Measurements from ENCODE around the gene TRAP1. TPM values are rescaled to one million over a fixed set of nuclear protein-coding genes. Genes with fewer than 3 reads are reported as not detected.

TRAP1 gene
- total RNA-seq, 2 experiments from 2014 or later: 185 to 242 TPM

GRCh38 chr16:3625331-3625730 is 92.0 kb downstream of the TRAP1 start:
- CTCF ChIA-PET (ENCODE audit: unreplicated experiment): no interaction called here
- DNase-seq (ENCODE audit: low spot score): no peak
- intact Hi-C loops (cut with micrococcal nuclease; ENCODE audit: unreplicated experiment): loop anchor here (10.0 kb wide), 1 partner anchor 471 kb away; no protein-coding TSS in a partner anchor

GRCh38 chr16:3623642-3624041 is 93.7 kb downstream of the TRAP1 start:
- TF ChIP-seq EZH2phosphoT487 (IDR thresholded peaks at IDR 0.05; ENCODE audit: borderline replicate concordance, low read depth, low read length) (no peak), CTCF (conservative IDR thresholded peaks at IDR 0.05; ENCODE audit: low read length) (no peak)
- H3K9me2 ChIP-seq (ENCODE audit: insufficient read depth, low read length): no peaks in the 10 kb centered on the region
- POLR2A ChIA-PET: interaction anchor here (1.6 kb wide), 1 partner anchor 12 kb away, joined by 5 read pairs; the partner anchor contains the start of gene SLX4
- peaks cover 97% of the 10 kb centered on the region for H3K4me1 ChIP-seq (ENCODE audit: insufficient read depth, low read length, poor library complexity, severe bottlenecking)
- CTCF ChIA-PET (ENCODE audit: unreplicated experiment): no interaction called here
- peak overlapping the region; percentile 94 for H3K27ac ChIP-seq (ENCODE audit: low read depth, low read length, poor library complexity, severe bottlenecking)
- H4K20me1 ChIP-seq (ENCODE audit: insufficient read depth, low read length): no peaks in the 10 kb centered on the region
- H3K79me2 ChIP-seq (ENCODE audit: insufficient read depth, low read depth, low read length): peaks cover 65% of the 10 kb centered on the region
- H3K9me3 ChIP-seq (ENCODE audit: low read length): no peaks in the 10 kb centered on the region
- H2AFZ ChIP-seq (ENCODE audit: low read length): peak overlapping the region; percentile 11; the same call in 1 of the 2 replicates
- intact Hi-C loops (cut with micrococcal nuclease; ENCODE audit: unreplicated experiment): loop anchor here (1.0 to 10.0 kb wide), 3 partner anchors 36 to 469 kb away; no protein-coding TSS in a partner anchor
- H3K4me3 ChIP-seq (ENCODE audit: low read depth, low read length, poor library complexity, severe bottlenecking): peak overlapping the region; percentile 67
- peak overlapping the region; percentile 96 for H3K4me2 ChIP-seq (ENCODE audit: low read length)
- no peaks in the 10 kb centered on the region; the same call in 1 of the 2 replicates for H3K36me3 ChIP-seq (ENCODE audit: insufficient read depth, low read length)
- DNase-seq (ENCODE audit: low spot score): peak; percentile 66
- BruUV-seq (replicated peaks): no TSS peak

More at GRCh38 chr16:3625331-3625730, 92.0 kb downstream of the TRAP1 start:
- Histone ChIP-seq H2AFZ (ENCODE audit: low read length) (peak overlapping the region; percentile 53; the same call in 1 of the 2 replicates), H3K4me2 (ENCODE audit: low read length) (peak overlapping the region; percentile 96), H3K9me2 (ENCODE audit: insufficient read depth, low read length) (no peaks in the 10 kb centered on the region), H3K4me1 (ENCODE audit: insufficient read depth, low read length, poor library complexity, severe bottlenecking) (peaks cover 87% of the 10 kb centered on the region), H3K79me2 (ENCODE audit: insufficient read depth, low read depth, low read length) (peaks cover 61% of the 10 kb centered on the region), H4K20me1 (ENCODE audit: insufficient read depth, low read length) (no peaks in the 10 kb centered on the region), H3K9me3 (ENCODE audit: low read length) (no peaks in the 10 kb centered on the region), H3K27ac (ENCODE audit: low read depth, low read length, poor library complexity, severe bottlenecking) (peak overlapping the region; percentile 94), H3K36me3 (ENCODE audit: insufficient read depth, low read length) (0 out of 2 replicates have a peak, but pooled peaks cover 3% of the 10 kb centered on the region), H3K4me3 (ENCODE audit: low read depth, low read length, poor library complexity, severe bottlenecking) (peak overlapping the region; percentile 36)
- POLR2A ChIA-PET: interaction anchor here (1.6 kb wide), 1 partner anchor 13 kb away, joined by 5 read pairs; the partner anchor contains the start of gene SLX4
- TF ChIP-seq EZH2phosphoT487 (IDR thresholded peaks at IDR 0.05; ENCODE audit: borderline replicate concordance, low read depth, low read length) (no peak), CTCF (conservative IDR thresholded peaks at IDR 0.05; ENCODE audit: low read length) (no peak)
- no TSS peak for BruUV-seq (replicated peaks)

GRCh38 chr16:3618769-3619141 is 98.6 kb downstream of the TRAP1 start:
- Histone ChIP-seq H3K4me1 (ENCODE audit: insufficient read depth, low read length, poor library complexity, severe bottlenecking) (peaks cover 90% of the 10 kb centered on the region), H3K9me2 (ENCODE audit: insufficient read depth, low read length) (no peaks in the 10 kb centered on the region), H3K79me2 (ENCODE audit: insufficient read depth, low read depth, low read length) (peaks cover 89% of the 10 kb centered on the region), H3K9me3 (ENCODE audit: low read length) (peaks cover 4% of the 10 kb centered on the region; the same call in 1 of the 2 replicates), H3K4me2 (ENCODE audit: low read length) (peak overlapping the region; percentile 63), H2AFZ (ENCODE audit: low read length) (peak overlapping the region; percentile 12; the same call in 1 of the 2 replicates), H3K4me3 (ENCODE audit: low read depth, low read length, poor library complexity, severe bottlenecking) (peak overlapping the region; percentile 31), H3K27ac (ENCODE audit: low read depth, low read length, poor library complexity, severe bottlenecking) (peak overlapping the region; percentile 94), H3K36me3 (ENCODE audit: insufficient read depth, low read length) (peaks cover 44% of the 10 kb centered on the region), H4K20me1 (ENCODE audit: insufficient read depth, low read length) (no peaks in the 10 kb centered on the region)
- no TSS peak for BruUV-seq (replicated peaks)
- DNase-seq (ENCODE audit: low spot score): no peak
- ChIA-PET POLR2A (interaction anchor here (0.6 kb wide), 2 partner anchors 72 to 92 kb away, joined by 3 read pairs; no protein-coding TSS in a partner anchor), CTCF (ENCODE audit: unreplicated experiment) (interaction anchor here (0.7 kb wide), 1 partner anchor 92 kb away, joined by 3 read pairs; no protein-coding TSS in a partner anchor)
- TF ChIP-seq CTCF (conservative IDR thresholded peaks at IDR 0.05; ENCODE audit: low read length): no peak
- TF ChIP-seq EZH2phosphoT487 (IDR thresholded peaks at IDR 0.05; ENCODE audit: borderline replicate concordance, low read depth, low read length): no peak
- intact Hi-C loops (cut with micrococcal nuclease; ENCODE audit: unreplicated experiment): no loop called here

Measured in OCI-LY7 (cell line).